Vagina (tissue), 2 donors: ENCODE data around the gene PCARE. TPM values are rescaled to one million over a fixed set of nuclear protein-coding genes. Genes with fewer than 3 reads are reported as not detected.

Experiments used
- DNase-seq, 2 donors: peaks; one replicate each; pipeline ENCODE4 v3.0.0-alpha.2; 2017; ENCODE audit errors: extremely low spot score in 2 of 2
- H3K27ac ChIP-seq: fragments of 200-600 bp; sonication (generic); one replicate; pipeline ENCODE4 v1.5.1; 2019
- H3K27me3 ChIP-seq: fragments of 200-600 bp; sonication (generic); one replicate; pipeline ENCODE4 v1.5.1; 2019
- H3K36me3 ChIP-seq, 2 donors: fragments of 200-600 bp; sonication (generic); one replicate each; pipeline ENCODE4 v1.5.1; 2017 to 2019
- H3K4me1 ChIP-seq: fragments of 200-600 bp; sonication (generic); one replicate; pipeline ENCODE4 v1.5.1; 2019
- H3K4me3 ChIP-seq, 2 donors: fragments of 200-600 bp; sonication (generic); 1 replicate in 1 of 2; 2 replicates in 1 of 2; pipeline ENCODE4 v1.5.1; 2016 to 2019
- H3K9me3 ChIP-seq: fragments of 200-600 bp; sonication (generic); one replicate; pipeline ENCODE4 v1.5.1; 2019
- POLR2A ChIP-seq, 2 donors: fragments of 450-650 bp; IDR thresholded peaks; one replicate each; pipeline ENCODE4 v1.6.1; 2017; ENCODE audit warnings: antibody characterized with exemption in 2 of 2, mild to moderate bottlenecking in 2 of 2, moderate library complexity in 2 of 2
- POLR2AphosphoS5 ChIP-seq, 2 donors: sonication (generic); formaldehyde crosslinking; IDR thresholded peaks; one replicate each; pipeline ENCODE4 v1.9.0; 2017; ENCODE audit warnings: antibody characterized with exemption in 2 of 2, mild to moderate bottlenecking in 2 of 2, low read depth in 1 of 2; ENCODE audit not compliant: insufficient read depth in 1 of 2
- intact Hi-C: fragments of 100-400 bp; cut with DNase I; formaldehyde crosslinking; loops from one replicate; pipeline ENCODE4 v1.15.1; 2023
- total RNA-seq: library from RNA; depleted of rRNA; stranded (reverse); fragments of >200 nt; gene quantifications from one replicate; pipeline ENCODE4 v1.2.3, GENCODE V29; 2016
- TF ChIP-seq, protein P1 (sequence below), 3 experiments: fragments of 450-650 bp in 2 of 3; fragments of 200-600 bp in 1 of 3; sonication (generic) in 1 of 3; IDR thresholded peaks; one replicate each; pipeline ENCODE4 v1.5.1; 2017 to 2019; ENCODE audit warnings: antibody characterized with exemption in 3 of 3, mild to moderate bottlenecking in 2 of 3, moderate library complexity in 2 of 3

Gene PCARE
- total RNA-seq, 1 donor from 2014 or later, result not detected

DNA sequence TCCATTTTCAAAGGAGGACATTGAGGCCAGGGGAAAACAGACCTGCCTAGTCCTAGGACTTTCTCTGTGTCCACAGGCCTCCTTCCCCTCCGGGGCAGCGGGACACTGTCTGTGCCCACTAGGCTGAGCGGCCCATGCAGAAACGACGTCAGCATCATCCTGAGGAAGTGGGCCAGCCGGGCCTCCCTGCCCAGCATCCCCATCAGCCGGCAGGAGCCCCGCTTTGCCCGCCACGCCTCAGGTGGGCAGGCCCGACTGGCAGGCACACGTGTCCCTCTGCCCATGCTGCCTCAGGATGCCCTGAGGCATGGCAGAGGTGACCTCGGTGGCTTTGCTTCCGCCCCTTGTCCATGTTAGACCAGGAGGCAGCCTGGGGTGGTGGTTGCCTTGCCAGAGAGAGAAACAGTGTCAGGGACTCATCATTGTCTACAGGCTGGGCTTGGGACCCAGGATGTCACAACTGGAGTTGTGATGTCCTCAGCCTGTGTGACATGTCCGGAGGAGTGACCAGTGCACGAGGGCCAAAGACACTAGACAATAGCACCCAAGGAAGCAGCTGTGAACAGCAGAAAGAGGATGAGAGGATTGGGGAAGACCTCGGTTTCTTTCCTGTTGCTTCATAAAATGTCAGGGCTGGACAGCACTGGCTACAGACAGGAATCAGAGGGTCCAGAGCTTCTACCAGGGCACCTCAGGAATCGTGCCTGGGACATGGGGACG is 56.4 kb downstream of the PCARE start:
- H3K4me3 ChIP-seq, result no peak overlapping the region
- H3K9me3 ChIP-seq, result no peaks in the 10 kb centered on the region
- no peaks in the 10 kb centered on the region for H3K36me3 ChIP-seq
- TF ChIP-seq POLR2A (IDR thresholded peaks at IDR 0.05), result no peak
- TF ChIP-seq, protein P1, sequence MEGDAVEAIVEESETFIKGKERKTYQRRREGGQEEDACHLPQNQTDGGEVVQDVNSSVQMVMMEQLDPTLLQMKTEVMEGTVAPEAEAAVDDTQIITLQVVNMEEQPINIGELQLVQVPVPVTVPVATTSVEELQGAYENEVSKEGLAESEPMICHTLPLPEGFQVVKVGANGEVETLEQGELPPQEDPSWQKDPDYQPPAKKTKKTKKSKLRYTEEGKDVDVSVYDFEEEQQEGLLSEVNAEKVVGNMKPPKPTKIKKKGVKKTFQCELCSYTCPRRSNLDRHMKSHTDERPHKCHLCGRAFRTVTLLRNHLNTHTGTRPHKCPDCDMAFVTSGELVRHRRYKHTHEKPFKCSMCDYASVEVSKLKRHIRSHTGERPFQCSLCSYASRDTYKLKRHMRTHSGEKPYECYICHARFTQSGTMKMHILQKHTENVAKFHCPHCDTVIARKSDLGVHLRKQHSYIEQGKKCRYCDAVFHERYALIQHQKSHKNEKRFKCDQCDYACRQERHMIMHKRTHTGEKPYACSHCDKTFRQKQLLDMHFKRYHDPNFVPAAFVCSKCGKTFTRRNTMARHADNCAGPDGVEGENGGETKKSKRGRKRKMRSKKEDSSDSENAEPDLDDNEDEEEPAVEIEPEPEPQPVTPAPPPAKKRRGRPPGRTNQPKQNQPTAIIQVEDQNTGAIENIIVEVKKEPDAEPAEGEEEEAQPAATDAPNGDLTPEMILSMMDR (IDR thresholded peaks at IDR 0.05), result no peak
- no peak for TF ChIP-seq POLR2AphosphoS5 (IDR thresholded peaks at IDR 0.05; ENCODE audit: insufficient read depth in 1 of 2, low read depth in 1 of 2)
- H3K4me1 ChIP-seq, result peaks cover 11% of the 10 kb centered on the region
- no peaks in the 10 kb centered on the region for H3K27me3 ChIP-seq
- H3K27ac ChIP-seq, result no peak overlapping the region
- no peak for DNase-seq
- intact Hi-C loops, result no loop called here

DNA sequence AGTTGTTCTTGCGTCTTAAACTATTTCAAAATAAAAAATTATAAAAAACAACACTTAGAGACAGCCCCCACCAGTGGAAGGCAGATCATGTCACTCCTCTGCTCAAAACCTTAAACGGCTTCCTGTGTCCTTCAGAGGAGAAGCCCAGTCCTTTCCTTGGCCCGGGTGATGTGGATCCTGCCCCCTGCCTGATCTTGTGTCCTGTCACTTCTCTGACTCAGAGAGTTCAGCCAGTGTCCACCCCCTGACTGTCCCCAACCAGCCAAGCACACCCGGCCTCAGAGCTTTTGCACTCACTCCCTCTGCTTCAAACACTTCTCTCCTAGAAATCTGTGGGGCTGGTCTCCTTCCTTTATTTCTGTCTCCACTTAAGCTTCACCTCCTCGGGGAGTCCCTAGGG is 57.8 kb downstream of the PCARE start:
- Histone ChIP-seq H3K27me3 (no peaks in the 10 kb centered on the region), H3K36me3 (no peaks in the 10 kb centered on the region), H3K4me1 (peaks cover 20% of the 10 kb centered on the region), H3K27ac (peak overlapping the region; percentile 20), H3K4me3 (no peak overlapping the region), H3K9me3 (no peaks in the 10 kb centered on the region)
- TF ChIP-seq POLR2A (IDR thresholded peaks at IDR 0.05) (no peak), POLR2AphosphoS5 (IDR thresholded peaks at IDR 0.05; ENCODE audit: insufficient read depth in 1 of 2, low read depth in 1 of 2) (no peak)
- TF ChIP-seq, protein P1 (IDR thresholded peaks at IDR 0.05), result no peak
- intact Hi-C loops, result no loop called here
- no peak for DNase-seq

DNA sequence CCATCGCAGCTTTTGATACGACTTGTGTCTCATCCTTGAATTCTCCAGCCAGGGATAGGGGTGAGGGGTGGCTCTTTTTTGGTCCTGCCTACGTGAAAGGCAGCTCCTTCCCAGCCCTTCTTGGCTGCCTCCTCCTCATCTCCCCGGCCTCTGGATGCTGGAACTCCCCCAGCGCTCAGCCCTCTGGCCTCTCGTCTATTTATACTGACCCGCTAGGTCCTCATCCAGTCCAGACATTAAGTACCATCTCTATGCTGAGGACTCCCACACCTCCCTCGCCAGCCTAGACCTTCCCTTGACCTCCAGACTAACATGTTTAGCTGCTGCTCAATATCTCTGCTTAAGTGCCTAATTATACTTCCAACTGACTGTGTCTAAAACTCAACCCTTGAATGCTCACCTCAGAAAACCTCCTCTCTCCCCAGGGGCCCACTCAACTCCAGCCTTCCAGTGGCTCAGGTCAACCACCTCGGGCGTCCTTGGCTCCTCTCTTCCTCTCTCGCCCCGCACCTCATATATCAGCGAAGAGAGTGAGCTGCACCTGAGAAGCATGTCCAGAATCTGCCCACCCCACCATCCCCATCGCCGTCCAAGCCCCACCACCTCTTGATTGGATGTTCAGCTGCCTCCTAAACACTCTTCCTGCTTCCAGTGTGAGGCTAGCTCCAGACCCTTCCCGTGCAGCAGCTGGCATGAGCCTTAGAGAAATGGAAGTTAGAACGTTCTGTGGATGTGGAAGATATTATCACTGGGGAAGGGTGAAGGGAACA is 58.4 kb downstream of the PCARE start:
- TF ChIP-seq, protein P1 (IDR thresholded peaks at IDR 0.05), result no peak
- TF ChIP-seq POLR2AphosphoS5 (IDR thresholded peaks at IDR 0.05; ENCODE audit: insufficient read depth in 1 of 2, low read depth in 1 of 2) (no peak), POLR2A (IDR thresholded peaks at IDR 0.05) (no peak)
- Histone ChIP-seq H3K4me1 (peaks cover 26% of the 10 kb centered on the region), H3K27me3 (no peaks in the 10 kb centered on the region), H3K36me3 (no peaks in the 10 kb centered on the region), H3K27ac (peak overlapping the region; percentile 20), H3K9me3 (no peaks in the 10 kb centered on the region), H3K4me3 (no peak overlapping the region)
- DNase-seq, result no peak
- intact Hi-C loops, result no loop called here

DNA sequence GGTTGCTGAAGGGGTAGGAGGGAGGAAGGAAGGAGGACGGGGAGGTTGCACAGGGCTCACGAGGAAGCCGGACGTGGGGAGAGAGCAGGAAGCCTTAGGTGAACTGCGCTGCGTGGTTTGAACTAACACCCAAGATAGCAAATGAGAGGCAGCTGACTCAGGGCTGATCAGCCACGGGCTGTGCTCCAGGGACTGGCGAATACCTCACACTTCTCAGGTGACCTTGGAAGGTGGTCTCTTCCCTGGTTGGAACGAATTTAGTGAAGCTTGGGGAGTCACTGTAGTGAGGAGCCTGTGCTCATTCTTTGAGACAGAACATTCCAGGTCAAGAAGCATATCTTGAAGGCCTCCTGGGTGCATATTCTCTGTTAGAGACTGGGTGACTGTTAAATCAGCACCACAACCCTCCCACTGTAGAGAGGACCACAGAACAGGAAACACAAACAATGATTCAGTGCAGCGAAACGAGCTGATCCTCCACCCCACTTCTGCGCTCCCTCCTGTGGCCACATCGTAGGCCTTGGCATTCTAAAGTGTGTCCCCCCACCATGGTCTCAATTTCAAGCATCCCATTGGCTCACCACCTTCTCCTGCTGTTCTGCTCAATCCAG is 59.4 kb downstream of the PCARE start:
- intact Hi-C loops, result no loop called here
- Histone ChIP-seq H3K4me1 (peaks cover 28% of the 10 kb centered on the region), H3K27me3 (no peaks in the 10 kb centered on the region), H3K36me3 (no peaks in the 10 kb centered on the region), H3K4me3 (no peak overlapping the region), H3K27ac (no peak overlapping the region), H3K9me3 (no peaks in the 10 kb centered on the region)
- no peak for DNase-seq
- TF ChIP-seq POLR2AphosphoS5 (IDR thresholded peaks at IDR 0.05; ENCODE audit: insufficient read depth in 1 of 2, low read depth in 1 of 2), result peak in 1 of 2 donors; percentile 39
- no peak for TF ChIP-seq POLR2A (IDR thresholded peaks at IDR 0.05)

DNA sequence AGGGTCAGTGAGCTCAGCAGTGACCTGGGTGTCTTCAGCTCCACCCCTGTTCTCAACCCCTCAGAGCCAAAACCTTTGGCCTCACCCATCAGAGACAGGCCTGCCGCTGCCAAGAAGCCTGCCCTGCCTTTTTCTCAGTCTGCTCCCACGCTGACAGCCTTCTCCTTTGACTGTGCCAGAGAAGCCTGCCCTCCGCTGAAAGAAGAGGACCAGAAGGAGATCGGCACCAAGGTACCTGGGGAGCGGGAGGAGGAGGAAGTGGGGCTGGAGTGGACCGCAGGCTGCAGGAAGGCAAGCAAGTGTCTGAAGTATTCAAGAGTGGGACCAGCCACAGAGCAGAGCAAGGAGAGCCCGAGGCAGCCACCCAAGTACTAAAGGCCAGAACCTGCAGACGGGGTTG is 60.0 kb downstream of the PCARE start:
- intact Hi-C loops, result no loop called here
- no peaks in the 10 kb centered on the region for H3K9me3 ChIP-seq
- H3K27me3 ChIP-seq, result no peaks in the 10 kb centered on the region
- H3K27ac ChIP-seq, result no peak overlapping the region
- H3K4me3 ChIP-seq, result no peak overlapping the region
- TF ChIP-seq, protein P1 (IDR thresholded peaks at IDR 0.05), result no peak
- TF ChIP-seq POLR2AphosphoS5 (IDR thresholded peaks at IDR 0.05; ENCODE audit: insufficient read depth in 1 of 2, low read depth in 1 of 2), result no peak
- TF ChIP-seq POLR2A (IDR thresholded peaks at IDR 0.05), result no peak
- H3K4me1 ChIP-seq, result peaks cover 28% of the 10 kb centered on the region
- no peak for DNase-seq
- H3K36me3 ChIP-seq, result no peaks in the 10 kb centered on the region
